Activated naive CD8-positive, alpha-beta T cell treated with anti-CD3 and anti-CD28 coated beads, Interleukin-2, amount 50 U/mL, for 16 hours (primary cell): ENCODE measurements around the gene RREB1.
A peak's percentile ranks its signal among the peaks of the same experiment; 100 is the strongest.

Experiments used
- DNase-seq: peaks from one replicate; pipeline ENCODE4 v3.0.0-alpha.2; 2020; ENCODE audit warnings: low read depth, low spot score

The RREB1 gene

DNA sequence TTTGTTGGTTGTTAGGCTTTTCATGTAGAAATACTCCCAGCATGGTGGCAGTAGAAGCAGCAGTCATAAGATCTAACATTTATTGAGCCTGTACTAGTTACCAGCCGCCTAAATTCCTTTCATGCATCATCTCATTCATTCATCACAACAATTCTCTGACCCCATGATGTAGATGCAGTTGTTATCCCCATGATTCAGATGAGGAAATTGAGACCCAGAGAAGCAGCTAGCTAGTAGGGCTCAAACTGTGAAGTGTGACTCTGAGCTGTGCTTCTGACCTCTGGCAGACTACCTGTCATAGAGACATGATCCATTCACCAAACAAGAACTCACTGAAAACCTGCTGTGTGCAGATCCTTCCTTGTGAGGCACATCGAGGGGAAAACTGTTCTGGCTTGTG, 16.9 kb downstream of the RREB1 start:
- DNase-seq: no peak

DNA sequence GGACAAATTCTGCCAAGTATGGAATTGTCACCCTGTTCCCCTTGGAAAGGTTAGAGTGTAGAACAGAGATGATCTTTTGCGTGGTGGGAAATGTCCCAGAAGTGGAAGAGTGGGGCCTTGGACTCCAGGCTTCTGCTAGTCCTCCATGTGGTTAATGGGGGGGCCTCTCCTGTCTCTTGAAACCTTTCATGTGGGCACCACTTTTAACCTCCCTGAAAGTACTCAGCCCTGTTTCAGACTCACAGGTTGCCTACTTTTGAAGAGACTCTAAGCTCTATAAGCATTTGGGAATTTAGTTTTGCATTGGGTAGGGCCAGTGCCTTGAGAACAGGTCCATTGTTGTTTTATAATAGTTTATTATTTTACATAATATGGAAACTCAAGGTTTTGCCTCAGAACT, 17.5 kb downstream of the RREB1 start:
- no peak for DNase-seq

DNA sequence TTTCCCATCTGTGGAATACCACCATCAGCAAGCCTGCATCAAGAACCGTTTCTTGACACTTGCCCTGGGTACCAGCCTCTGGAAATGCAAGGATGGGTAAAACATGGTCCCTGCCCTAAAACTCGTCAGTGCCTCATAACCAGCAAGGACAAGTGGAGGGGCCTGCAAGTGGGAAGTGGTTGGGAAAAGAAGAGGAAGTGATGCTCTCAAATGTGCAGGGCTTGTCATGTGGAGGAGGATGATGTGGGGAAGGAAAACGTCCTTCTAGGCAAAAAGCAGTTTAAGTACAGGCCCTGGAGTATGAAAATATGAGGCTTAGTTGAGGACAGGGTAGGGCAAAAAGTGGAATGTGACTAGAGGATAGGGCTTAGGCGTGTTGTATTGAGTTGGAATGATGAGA, 19.0 kb downstream of the RREB1 start:
- DNase-seq: no peak

DNA sequence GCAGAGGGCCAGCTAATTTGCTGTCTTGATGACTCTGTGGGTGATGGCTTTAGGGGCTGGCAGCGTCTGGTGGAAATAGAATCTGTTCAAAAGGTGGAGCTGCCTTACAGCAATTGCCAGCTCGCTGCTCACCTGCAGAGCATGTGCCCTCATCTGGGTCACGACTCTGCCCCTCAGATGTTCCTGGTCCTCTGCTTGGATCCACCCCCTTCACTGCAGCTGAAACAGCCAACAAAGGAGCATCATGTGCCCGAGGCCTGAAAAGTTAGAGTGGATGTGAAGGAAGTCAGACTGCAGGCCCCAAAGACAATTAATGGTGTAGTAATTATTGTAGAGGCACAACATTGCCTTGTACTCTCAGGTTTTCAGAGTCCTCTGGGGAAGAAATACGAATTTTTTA, 19.9 kb downstream of the RREB1 start:
- no peak for DNase-seq

DNA sequence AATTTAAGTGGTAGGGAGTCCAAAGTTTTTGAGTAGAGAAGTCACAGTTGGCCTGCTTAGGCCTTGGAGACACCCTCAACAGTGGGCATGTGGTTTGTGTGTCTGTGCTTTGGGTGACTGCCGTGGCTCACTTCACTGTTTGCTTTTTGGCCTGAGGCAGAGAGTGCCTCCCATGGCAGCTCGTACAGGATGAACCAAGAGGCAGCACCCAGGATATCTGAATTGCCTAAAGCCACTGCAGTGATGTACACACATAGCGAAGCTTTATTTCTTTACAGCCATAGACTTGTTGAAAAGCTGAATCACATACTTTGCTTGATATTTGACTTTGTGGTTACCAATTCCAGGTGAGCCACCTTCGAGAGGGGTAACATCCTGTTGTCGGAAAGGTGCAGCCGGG, 21.6 kb downstream of the RREB1 start:
- DNase-seq: no peak

DNA sequence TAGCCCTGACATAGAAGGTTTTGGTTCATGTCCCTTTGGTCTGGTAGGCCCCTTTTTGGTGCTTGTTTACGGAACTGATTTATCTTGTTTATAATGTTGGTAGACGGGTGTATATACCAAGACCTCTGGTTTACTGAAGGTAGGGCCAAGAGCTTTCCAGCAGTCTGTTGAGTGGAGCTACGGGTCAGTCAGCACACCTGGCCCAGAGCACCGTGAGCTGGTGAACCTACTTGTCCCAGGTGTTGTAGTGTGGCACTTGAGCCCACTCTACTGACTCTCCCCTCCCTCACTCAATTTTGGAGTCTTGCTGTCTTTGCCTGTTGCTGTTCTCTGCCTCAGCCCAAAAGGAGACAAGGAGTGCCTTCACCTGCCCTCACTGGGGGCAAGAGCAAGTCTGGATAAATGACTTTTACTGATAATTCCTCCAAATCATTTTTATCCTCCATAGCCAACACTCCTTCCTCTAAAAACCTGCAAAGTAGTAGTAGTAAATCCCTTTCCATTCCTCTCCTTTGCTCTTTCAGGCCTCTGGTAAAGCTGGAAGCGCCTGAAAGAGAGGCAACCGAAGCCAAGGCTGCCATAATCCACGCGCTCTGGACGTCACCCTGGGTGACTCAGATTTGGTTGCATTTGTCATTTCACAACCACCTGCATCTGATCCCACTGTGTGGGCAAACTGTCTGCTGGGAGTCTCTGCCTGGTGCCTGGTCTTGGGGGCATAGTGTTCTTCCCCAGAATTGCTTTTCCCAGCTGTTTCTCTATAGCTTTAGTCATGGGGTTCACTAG, 22.2 kb downstream of the RREB1 start:
- no peak for DNase-seq

DNA sequence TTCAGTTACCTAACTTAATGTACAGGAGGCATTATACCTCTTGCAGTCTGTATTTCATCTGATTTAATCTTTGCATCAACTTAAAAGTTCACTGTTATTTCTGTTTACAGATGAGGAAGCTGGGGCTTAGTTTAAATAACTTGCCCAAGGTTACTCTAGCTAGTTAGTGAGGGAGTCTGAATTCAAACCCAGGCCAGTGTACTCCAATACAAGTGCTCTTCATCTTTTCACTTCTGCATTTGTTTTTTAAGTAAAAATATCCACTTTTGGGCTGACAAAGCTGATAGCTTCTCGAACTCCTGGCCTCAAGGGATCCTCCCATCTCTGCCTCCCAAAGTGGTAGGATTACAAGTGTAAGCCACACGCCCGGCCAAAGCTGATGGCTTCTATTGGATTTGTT, 23.6 kb downstream of the RREB1 start:
- no peak for DNase-seq

DNA sequence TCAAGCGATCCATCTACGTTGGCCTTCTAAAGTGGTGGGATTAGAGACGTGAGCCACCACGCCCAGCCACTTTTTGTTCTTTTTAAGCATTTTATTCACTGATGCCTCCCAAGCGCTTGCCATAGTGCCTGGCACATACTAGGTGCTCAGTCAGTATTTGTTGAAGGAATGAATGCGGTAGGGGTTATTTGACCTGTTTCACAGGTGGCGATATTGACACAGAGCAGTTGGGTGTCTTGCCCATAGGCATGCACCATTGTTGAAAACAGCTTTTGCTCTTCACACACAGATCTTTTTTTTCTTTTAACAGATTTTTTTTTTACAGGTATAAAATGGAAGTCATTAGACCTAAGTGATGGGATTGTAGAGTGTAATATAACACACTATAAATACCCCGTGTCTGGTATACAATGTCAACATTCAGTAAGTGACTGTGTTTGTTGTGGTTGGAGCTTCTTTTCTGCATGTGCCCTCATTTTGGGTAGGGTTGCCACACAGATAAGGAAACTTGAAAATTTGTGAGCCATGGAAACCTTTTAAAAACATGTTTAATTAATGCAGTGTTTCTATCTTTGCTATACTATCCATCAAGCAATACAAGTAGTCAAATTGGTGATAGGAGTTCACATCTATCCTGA, 24.8 kb downstream of the RREB1 start:
- no peak for DNase-seq

DNA sequence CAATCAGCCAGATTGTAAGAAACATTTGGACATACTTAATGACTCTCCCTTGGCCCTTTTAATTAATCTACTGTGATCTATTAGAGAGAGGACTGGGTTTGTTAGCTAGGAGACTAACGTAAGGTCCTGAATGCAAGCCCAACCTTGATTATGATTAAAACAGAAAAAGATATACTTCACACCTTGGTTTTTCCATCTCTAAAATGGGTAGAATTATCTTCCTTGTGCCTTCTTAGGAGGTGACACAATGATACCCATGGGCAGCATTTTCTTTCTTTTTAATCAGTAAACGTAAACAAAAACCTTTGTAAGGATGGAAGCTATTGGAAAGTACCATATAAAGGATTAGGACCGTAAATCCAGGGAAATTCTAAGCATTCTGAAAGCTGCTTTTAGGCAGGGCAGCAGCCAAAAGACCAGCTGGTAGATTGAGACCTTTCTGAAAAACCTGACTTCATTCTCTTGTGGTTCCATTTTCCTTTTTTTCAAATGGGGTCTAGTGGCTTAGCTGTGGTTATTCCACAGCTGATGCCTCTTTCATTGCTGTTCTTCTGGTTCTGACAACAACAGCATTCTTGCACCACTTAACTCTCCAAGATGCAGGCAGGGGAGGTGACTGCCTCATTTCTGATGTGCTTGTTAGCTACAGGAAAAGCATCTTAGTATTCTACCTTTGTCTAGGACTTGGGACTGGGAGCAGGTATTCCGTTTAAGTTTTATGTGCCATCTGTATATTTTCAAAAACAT, 27.4 kb downstream of the RREB1 start:
- no peak for DNase-seq

DNA sequence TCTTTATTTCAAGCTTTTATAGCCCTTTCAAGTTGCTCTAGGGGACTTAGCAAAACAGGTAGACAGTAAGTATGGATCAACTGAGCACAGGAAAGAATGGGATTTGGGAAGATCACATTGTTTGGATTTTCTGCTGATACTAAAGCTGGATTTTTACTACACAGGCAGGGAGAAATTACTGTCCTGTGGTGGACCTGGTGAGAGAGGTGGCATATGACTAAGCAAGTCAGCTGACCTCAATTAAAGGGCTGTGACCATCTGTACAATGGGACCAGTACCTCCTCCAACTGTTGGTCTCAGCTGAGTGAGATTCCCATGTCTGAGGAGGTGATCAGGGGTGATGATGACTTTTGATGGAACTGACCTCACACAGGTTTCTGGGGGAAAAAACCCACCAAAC, 28.0 kb downstream of the RREB1 start:
- DNase-seq: no peak

DNA sequence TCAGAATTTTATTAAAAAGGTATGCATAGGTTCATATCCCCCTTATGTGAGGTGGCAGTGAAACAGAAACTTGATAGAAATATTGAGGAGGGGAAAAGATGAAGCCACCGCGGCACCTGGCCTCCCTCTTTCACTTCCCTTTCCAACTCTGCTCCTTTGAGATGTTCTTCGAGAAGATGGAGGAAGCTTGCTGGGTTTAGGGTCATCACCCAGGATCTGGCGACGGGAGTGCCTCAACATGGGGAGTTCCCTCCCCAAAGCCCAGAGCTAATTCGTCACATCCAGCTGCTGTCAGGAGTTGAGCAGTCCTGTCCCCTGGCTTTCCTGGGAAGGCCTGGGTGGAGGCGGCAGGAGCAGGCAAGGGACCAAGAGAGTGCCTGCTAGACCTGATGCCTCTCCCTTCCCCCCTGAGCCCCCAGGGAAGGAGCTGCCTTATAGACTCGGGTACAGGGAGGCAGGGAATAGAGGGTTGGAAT, 29.1 kb downstream of the RREB1 start:
- no peak for DNase-seq

DNA sequence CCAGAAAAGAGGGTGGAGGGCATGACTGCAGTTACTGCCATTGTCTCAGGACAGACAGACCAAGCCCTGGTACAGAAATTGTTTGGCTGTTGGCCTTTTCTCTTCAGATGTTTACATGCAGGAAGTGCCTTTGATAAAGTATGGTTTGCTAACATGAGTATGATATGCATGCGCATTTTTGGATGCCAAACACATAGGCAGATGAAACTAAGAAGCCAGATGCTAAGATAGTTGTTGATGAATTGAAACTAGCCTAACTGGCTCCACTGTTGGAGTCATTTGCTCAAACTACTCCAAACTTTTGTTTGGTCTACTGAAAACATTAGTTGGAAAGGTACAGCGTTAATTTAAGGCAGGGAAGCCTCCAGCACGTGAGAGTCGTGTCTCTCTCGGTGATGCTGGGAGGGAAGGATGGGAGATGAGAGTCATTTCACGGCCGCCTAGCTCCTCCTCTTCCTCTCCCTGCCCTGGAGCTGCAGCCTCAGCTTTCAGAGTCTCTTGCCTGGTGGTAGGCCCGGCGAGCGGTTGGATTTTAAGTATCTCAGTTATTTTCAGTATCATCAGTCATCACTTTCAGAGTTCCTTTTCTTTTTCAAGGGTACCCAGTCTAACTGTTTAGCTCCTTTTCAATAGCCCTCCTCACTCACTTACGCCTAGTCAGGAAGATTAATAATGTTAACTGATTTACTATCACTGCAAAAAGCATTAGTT, 29.7 kb downstream of the RREB1 start:
- peak; percentile 23 for DNase-seq

DNA sequence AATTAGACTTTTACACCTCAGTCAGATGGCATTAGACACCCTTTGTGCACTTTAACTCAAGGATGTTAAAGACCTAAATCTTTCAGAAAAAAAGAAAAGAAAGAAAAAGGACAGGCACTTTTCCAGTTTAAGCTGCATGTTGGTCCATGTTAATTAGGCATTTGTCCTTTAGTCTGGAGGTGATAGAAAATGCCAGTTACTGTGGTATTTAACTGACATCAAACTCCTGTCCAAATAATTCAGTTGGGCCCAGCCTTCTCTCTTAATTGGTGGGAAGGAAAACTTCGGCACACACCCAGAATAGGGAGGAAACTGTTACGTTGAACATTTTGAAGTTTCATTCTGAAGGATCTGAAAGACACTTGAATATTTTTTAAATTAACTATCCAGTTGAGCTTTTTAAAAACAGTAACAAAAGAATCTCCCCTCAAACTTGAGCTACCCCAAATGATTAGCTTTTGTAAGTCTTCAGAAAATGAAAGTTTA, 30.3 kb downstream of the RREB1 start:
- no peak for DNase-seq

DNA sequence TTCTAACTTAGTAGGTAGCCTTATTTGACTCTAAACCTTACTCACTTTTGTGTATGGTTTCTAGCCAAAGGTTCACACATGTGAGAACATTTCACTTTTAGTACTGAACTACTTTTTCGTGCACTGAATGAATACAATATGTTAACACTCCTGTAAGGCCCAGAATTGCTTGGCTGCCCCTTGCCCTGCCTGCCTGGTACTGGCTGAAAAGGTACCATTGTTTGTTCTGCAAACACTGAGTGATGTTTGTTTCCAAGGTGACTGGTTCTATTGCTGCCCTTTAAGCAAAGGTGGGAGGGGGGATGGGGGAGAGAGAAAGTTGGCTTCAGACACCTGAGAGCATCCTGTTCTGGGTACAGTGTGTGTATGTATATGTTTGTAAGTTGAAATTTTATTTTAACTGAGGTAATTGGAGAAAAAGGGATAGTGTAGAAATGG, 31.2 kb downstream of the RREB1 start:
- DNase-seq: no peak

DNA sequence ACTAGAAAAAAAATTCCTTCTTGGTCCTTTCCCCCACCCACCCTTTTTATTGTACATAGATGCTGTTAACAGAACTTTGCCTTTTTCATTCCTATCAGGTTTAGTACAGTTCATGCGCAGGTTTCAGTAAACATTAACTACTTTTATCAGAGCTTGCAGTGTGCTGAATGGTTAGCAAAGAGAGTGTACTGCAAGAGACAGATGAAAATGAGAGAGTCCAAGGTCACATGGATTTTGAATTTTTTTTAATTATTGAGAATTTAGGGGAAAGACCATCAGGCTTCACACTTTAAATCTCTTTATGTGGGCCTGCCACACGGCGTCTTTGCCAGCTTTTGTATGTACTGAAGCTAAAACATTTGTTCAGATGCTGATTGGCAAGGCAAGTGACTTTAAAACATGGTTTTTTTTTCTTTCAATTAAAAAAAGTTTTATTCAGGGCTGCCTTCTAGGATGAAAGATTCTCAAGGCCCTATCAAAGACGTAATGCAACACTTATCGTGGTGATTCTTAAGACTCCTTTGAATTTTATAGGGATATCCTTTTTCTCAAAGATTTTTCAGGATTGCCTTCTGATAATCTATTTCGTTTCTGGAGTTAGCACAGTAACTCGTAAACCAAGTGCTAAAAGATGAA, 32.2 kb downstream of the RREB1 start:
- DNase-seq: no peak

DNA sequence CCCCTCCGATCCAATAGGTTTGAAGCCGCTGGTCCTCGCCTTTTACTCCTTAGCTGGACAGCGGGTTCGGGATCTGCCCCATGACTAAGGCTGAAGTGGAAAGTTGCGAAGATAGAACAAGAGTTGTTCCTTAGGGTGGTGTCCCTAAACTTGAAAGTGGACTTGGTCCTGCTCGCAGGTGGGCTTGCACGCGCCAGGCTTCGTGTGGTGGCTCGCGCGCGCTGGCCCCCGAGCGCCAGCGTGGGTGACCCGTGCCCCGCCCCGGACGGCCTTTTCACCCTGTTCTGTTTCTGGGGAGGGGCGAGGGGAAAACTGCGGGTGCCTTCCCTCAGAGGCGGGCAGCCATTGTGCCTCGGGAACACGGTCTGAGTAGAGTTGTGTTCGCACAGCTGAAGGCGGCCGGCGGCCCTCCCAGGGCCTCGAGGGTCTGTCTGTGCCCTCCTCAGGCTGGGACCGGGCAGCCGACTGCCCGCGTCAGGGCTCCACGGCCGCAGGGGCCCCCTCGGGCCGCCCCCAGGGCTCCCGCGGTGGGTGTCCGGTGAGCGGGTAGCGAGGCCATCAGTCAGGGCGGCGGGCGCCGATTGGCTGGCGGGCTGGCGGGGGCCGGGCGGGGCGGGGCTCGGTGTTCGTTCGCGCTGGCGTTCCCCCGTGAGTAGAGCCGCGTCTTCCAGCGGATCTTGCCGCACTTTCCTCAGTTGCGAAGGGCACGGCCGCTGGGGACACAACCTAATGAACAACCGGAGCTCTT, 33.0 kb downstream of the RREB1 start:
- peak; percentile 51 for DNase-seq

DNA sequence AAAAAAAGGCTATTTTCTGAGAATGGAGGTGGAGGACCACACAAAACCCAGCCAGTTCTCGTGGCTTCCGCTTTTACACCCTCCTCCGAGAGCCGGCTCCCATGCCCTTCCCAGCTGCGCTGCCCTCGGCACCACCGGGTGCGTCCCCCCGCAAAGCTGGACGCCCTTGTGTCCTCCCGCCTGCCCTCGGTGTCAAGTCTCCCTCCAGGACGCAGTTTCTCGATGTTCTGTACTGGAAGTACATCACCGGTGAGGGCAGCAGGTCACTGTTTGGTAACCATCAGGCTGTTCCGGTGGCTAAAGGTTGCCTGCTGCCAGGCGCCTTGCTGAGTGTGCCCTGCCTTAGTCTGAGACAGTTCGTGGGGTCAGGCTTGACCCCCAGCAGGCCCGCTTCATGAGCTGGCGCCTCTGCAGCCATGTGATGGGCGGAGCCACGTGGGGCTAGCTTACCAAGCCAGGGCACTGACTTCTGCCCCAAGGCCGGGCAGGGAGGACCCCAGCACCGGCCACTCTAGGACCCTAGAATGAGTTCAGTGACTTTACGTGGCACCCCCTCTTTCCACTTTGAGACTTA, 34.6 kb downstream of the RREB1 start:
- no peak for DNase-seq

DNA sequence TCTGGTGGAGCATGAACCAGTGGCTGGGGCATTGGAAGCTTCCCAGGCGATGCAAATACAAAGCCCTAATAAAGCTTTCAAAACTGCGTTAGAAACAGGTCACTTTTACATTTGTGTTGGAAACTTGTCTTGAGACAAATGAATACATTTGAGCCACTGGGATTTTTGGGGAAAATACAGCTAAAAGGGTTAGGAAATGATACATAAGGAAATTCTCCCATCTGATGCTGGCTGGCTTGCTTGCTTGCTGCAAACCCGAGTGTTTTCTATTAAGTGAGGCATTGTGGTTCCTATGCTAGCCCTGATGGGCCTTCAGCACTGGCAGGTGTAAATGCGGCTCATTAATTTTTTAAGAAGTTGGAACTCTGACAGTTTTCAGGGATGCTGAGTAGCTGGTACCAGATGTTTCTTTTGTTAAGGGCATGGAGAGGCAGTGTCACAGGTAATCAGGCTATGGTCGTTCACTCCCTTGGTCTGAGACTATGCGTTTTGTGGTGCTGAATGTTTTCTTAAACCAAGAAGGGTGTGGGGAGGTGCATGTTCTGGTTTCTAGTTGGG, 35.2 kb downstream of the RREB1 start:
- no peak for DNase-seq

DNA sequence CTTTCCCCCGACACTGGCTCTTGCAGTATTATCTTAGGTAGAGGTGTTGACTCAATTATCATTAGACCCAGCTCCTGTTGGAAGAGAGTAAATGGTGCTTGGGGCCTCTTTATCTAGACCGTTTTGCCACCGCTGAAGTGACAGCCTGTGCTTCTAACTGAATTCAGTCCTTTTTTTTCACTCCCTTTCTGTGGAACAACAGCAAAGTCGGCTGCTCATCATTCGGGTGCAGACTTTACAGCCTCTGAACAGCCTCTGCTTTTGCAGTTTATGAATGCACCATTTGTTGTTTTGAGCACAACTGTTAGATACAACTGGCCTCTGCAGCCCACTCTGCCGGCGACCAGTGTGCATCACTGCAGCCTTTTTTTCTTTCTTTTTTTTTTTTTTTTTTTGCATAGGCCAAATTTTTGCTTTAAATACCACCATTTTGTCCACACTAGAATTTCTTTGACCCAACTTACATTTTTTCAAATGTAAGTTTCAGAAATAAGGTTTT, 35.8 kb downstream of the RREB1 start:
- no peak for DNase-seq
